Measurements from ENCODE around the gene TMSB4X.

GRCh38 chrX:12989461-12989860 lies 14.6 kb downstream of the TMSB4X start:
- TF ChIP-seq, protein P1, sequence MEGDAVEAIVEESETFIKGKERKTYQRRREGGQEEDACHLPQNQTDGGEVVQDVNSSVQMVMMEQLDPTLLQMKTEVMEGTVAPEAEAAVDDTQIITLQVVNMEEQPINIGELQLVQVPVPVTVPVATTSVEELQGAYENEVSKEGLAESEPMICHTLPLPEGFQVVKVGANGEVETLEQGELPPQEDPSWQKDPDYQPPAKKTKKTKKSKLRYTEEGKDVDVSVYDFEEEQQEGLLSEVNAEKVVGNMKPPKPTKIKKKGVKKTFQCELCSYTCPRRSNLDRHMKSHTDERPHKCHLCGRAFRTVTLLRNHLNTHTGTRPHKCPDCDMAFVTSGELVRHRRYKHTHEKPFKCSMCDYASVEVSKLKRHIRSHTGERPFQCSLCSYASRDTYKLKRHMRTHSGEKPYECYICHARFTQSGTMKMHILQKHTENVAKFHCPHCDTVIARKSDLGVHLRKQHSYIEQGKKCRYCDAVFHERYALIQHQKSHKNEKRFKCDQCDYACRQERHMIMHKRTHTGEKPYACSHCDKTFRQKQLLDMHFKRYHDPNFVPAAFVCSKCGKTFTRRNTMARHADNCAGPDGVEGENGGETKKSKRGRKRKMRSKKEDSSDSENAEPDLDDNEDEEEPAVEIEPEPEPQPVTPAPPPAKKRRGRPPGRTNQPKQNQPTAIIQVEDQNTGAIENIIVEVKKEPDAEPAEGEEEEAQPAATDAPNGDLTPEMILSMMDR (IDR thresholded peaks at IDR 0.05) = no peak
- TF ChIP-seq POLR2AphosphoS5 (IDR thresholded peaks at IDR 0.05) = no peak
